HCT116 (cell line): ENCODE results near the gene GABBR2. TPM values are rescaled to one million over a fixed set of nuclear protein-coding genes. Genes with fewer than 3 reads are reported as not detected.

ENCODE experiments used
- ATAC-seq: fragments of 200-7000 bp; cut with Tn5 transposase; 2 replicates; pipeline ENCODE4 v1.9.1; 2020; ENCODE audit warnings: mild to moderate bottlenecking, moderate library complexity
- BruUV-seq: library from RNA; stranded (reverse); fragments of 400-500 nt; replicated peaks from 2 replicates; lab custom pipeline; 2021; lab: Mats Ljungman, UMichigan
- CTCF ChIA-PET: fragments of 300-600 bp; sonication (Branson Sonifier 250); formaldehyde crosslinking; loops from one replicate; lab custom pipeline; 2021; ENCODE audit warnings: antibody characterized with exemption; lab: Charles Lee
- POLR2A ChIA-PET: fragments of 300-600, 350-600 bp; sonication (Branson Sonifier 250); formaldehyde crosslinking; loops from one replicate; lab custom pipeline; 2021; ENCODE audit warnings: antibody characterized with exemption; lab: Charles Lee
- RAD21 ChIA-PET, 2 experiments: fragments of 300-600 bp; sonication (Branson Sonifier 250); formaldehyde crosslinking; loops; one replicate each; lab custom pipeline; 2023; ENCODE audit warnings: low total read pairs in 2 of 2; ENCODE audit not compliant: uncharacterized antibody in 2 of 2, unreplicated experiment in 2 of 2, low non-redundant PET in 1 of 2; lab: Charles Lee
- DNase-seq: peaks from one replicate; pipeline ENCODE4 v3.0.0-alpha.2; 2010; ENCODE audit warnings: low read depth, low spot score
- H2AFZ ChIP-seq: fragments of 200-600 bp; shearing (Covaris generic), sonication (generic); 2 replicates; pipeline ENCODE4 v1.6.1; 2017; ENCODE audit warnings: low read depth, mixed run types, mixed read lengths, antibody characterized with exemption, low read length; ENCODE audit not compliant: poor library complexity, severe bottlenecking
- H3K27ac ChIP-seq: 2 replicates; pipeline ENCODE4 v1.5.1; 2012; ENCODE audit warnings: low read depth, low read length
- H3K27me3 ChIP-seq: fragments of 200-600 bp; sonication (generic); 2 replicates; pipeline ENCODE4 v1.6.1; 2016; ENCODE audit warnings: mixed run types, low read length, mixed read lengths; ENCODE audit not compliant: insufficient read depth
- H3K36me3 ChIP-seq, 2 experiments: fragments of 200-500 bp in 1 of 2; fragments of 200-600 bp in 1 of 2; sonication (Bioruptor generic) in 1 of 2; sonication (generic) in 1 of 2; 2 replicates each; pipeline versions ENCODE4 v1.5.1 to v1.6.1; 2014 to 2016; ENCODE audit warnings: low read length in 2 of 2, inconsistent platforms in 1 of 2, mixed read lengths in 1 of 2, mixed run types in 1 of 2; ENCODE audit not compliant: insufficient read depth in 2 of 2, control insufficient read depth in 1 of 2
- H3K4me1 ChIP-seq, 2 experiments: fragments of 200-600 bp in 1 of 2; sonication (generic) in 1 of 2; 2 replicates each; pipeline versions ENCODE4 v1.5.1 to v1.6.1; 2012 to 2017; ENCODE audit warnings: low read length in 2 of 2, inconsistent platforms in 1 of 2, mild to moderate bottlenecking in 1 of 2, mixed read lengths in 1 of 2, mixed run types in 1 of 2, moderate library complexity in 1 of 2; ENCODE audit not compliant: insufficient read depth in 2 of 2, control insufficient read depth in 1 of 2
- H3K4me2 ChIP-seq: fragments of 200-600 bp; sonication (generic); 2 replicates; pipeline ENCODE4 v1.6.1; 2017; ENCODE audit warnings: mixed run types, low read length, mixed read lengths
- H3K4me3 ChIP-seq, 2 experiments: fragments of 200-600 bp in 1 of 2; sonication (generic) in 1 of 2; replicated peaks in 1 of 2; 2 replicates each; pipeline ENCODE4 v1.5.1; 2011 to 2016; ENCODE audit warnings: low read length in 2 of 2, control low read depth in 1 of 2, low read depth in 1 of 2, mild to moderate bottlenecking in 1 of 2, mixed read lengths in 1 of 2, mixed run types in 1 of 2
- H3K79me2 ChIP-seq: fragments of 200-600 bp; sonication (generic); 2 replicates; pipeline ENCODE4 v1.6.1; 2017; ENCODE audit warnings: mild to moderate bottlenecking, mixed run types, low read length, moderate library complexity, mixed read lengths; ENCODE audit not compliant: insufficient read depth
- H3K9ac ChIP-seq: fragments of 200-600 bp; sonication (generic); 2 replicates; pipeline ENCODE4 v1.6.1; 2016; ENCODE audit warnings: low read length, mixed read lengths
- H3K9me2 ChIP-seq: fragments of 200-600 bp; sonication (generic), shearing (Covaris generic); 2 replicates; pipeline ENCODE4 v1.6.1; 2017; ENCODE audit warnings: mixed run types, mild to moderate bottlenecking, moderate library complexity; ENCODE audit not compliant: insufficient read depth
- H3K9me3 ChIP-seq, 2 experiments: fragments of 200-500 bp in 1 of 2; fragments of 200-600 bp in 1 of 2; sonication (Bioruptor generic) in 1 of 2; sonication (generic) in 1 of 2; 2 replicates each; pipeline ENCODE4 v1.6.1; 2014 to 2017; ENCODE audit warnings: low read length in 2 of 2, mixed read lengths in 2 of 2, inconsistent platforms in 1 of 2, low read depth in 1 of 2, mild to moderate bottlenecking in 1 of 2, mixed run types in 1 of 2, moderate library complexity in 1 of 2; ENCODE audit not compliant: control insufficient read depth in 1 of 2, insufficient read depth in 1 of 2
- H4K20me1 ChIP-seq: fragments of 200-600 bp; sonication (generic), shearing (Covaris generic); 2 replicates; pipeline ENCODE4 v1.6.1; 2017; ENCODE audit warnings: mixed run types, mild to moderate bottlenecking, moderate library complexity; ENCODE audit not compliant: insufficient read depth
- EGR1 ChIP-seq: IDR thresholded peaks from 2 replicates; pipeline ENCODE4 v1.6.1; 2012; ENCODE audit warnings: low read depth
- ELF1 ChIP-seq: IDR thresholded peaks from 2 replicates; pipeline ENCODE4 v1.6.1; 2012; ENCODE audit warnings: low read depth, borderline replicate concordance
- EZH2 ChIP-seq: fragments of 200-600 bp; sonication (generic); IDR thresholded peaks from 2 replicates; pipeline ENCODE4 v1.6.1; 2017; ENCODE audit warnings: antibody characterized with exemption, mixed run types
- EZH2phosphoT487 ChIP-seq: fragments of 200-600 bp; IDR thresholded peaks from 2 replicates; pipeline ENCODE4 v1.6.1; 2018; ENCODE audit warnings: antibody characterized with exemption, borderline replicate concordance
- FOSL1 ChIP-seq: IDR thresholded peaks from 2 replicates; pipeline ENCODE4 v1.6.1; 2012; ENCODE audit warnings: low read depth
- JUND ChIP-seq: IDR thresholded peaks from 2 replicates; pipeline ENCODE4 v1.6.1; 2012
- POLR2A ChIP-seq: IDR thresholded peaks from 2 replicates; pipeline ENCODE4 v1.7.0; 2011; ENCODE audit warnings: borderline replicate concordance; ENCODE audit not compliant: insufficient read depth, insufficient read length; ENCODE audit errors: extremely low read depth
- SRF ChIP-seq: IDR thresholded peaks from 2 replicates; pipeline ENCODE4 v1.6.1; 2012; ENCODE audit warnings: low read depth
- YY1 ChIP-seq: IDR thresholded peaks from 2 replicates; pipeline ENCODE4 v1.6.1; 2011; ENCODE audit warnings: low read length, low read depth, moderate library complexity, mild to moderate bottlenecking; ENCODE audit not compliant: insufficient replicate concordance; ENCODE audit errors: extremely low read depth
- ZNF274 ChIP-seq: fragments of 200-500 bp; sonication (Bioruptor generic); IDR thresholded peaks from 2 replicates; pipeline ENCODE4 v1.6.1; 2014; ENCODE audit warnings: mild to moderate bottlenecking, low read depth, low read length, inconsistent platforms
- intact Hi-C: fragments of 100-400 bp; cut with micrococcal nuclease; formaldehyde crosslinking; loops from 2 replicates; pipeline ENCODE4 v1.10.0; 2022
- total RNA-seq: library from RNA; stranded (reverse); gene quantifications from one replicate; pipeline ENCODE4 v1.2.1, GENCODE V29; 2021; ENCODE audit not compliant: unreplicated experiment
- TF ChIP-seq, protein P1 (sequence below): IDR thresholded peaks from 2 replicates; pipeline ENCODE4 v1.6.1; 2012
- TF ChIP-seq, protein P2 (sequence below): IDR thresholded peaks from 2 replicates; pipeline ENCODE4 v1.6.1; 2012
- TF ChIP-seq, protein P3 (sequence below): IDR thresholded peaks from 2 replicates; pipeline ENCODE4 v1.6.1; 2011; ENCODE audit warnings: mild to moderate bottlenecking, low read length, moderate library complexity; ENCODE audit not compliant: insufficient replicate concordance; ENCODE audit errors: extremely low read depth

GABBR2 gene
- total RNA-seq, 1 experiment from 2014 or later, result 0.15 TPM

DNA sequence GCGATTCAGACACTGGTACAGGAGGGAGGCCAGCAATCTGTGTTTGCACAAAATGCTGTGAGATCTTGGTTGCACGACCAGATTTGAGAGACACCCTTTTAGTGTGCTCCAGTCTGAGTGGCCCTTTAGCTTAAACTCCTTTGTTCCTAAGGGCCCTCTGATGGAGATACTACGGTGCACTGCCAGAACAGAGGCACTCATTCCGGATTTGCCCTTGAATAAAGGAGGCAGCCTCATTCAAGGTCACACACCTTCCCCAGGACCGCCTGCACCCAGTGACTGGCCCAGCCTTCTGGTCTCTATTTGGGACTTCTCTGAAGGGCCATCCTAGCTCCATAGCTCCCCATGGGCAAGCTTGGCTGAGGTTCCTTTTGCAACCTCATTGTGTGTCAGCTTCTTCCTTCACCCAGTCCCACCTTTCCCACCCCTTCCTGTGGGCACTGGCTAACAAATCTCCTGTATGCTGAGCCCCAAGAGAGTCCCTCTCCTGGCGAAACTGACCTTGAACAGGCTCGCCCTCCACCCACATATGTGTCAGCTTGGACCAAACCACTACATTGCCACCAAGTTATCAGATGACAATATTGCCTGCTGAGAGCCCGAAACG, 191.7 kb downstream of the GABBR2 start:
- no peaks in the 10 kb centered on the region for H3K9me2 ChIP-seq
- no peaks in the 10 kb centered on the region for H3K27me3 ChIP-seq
- H3K4me3 ChIP-seq, result no peak overlapping the region
- no peak overlapping the region for H3K4me2 ChIP-seq
- intact Hi-C loops, result no loop called here
- ATAC-seq (no peak), DNase-seq (no peak)
- BruUV-seq, result no TSS peak
- no peaks in the 10 kb centered on the region for H3K79me2 ChIP-seq
- no peaks in the 10 kb centered on the region for H3K9me3 ChIP-seq
- H3K36me3 ChIP-seq, result no peaks in the 10 kb centered on the region
- RAD21 ChIA-PET, result no interaction called here
- H3K27ac ChIP-seq, result no peak overlapping the region
- no peak overlapping the region for H3K9ac ChIP-seq
- no peak overlapping the region for H2AFZ ChIP-seq
- H4K20me1 ChIP-seq, result no peaks in the 10 kb centered on the region
- POLR2A ChIA-PET, result no interaction called here
- no peaks in the 10 kb centered on the region for H3K4me1 ChIP-seq
- CTCF ChIA-PET, result no interaction called here
- TF ChIP-seq JUND (no peak), SRF (no peak), EZH2 (no peak), ZNF274 (no peak), EZH2phosphoT487 (no peak)
- TF ChIP-seq, all 23 proteins: peak for 0

DNA sequence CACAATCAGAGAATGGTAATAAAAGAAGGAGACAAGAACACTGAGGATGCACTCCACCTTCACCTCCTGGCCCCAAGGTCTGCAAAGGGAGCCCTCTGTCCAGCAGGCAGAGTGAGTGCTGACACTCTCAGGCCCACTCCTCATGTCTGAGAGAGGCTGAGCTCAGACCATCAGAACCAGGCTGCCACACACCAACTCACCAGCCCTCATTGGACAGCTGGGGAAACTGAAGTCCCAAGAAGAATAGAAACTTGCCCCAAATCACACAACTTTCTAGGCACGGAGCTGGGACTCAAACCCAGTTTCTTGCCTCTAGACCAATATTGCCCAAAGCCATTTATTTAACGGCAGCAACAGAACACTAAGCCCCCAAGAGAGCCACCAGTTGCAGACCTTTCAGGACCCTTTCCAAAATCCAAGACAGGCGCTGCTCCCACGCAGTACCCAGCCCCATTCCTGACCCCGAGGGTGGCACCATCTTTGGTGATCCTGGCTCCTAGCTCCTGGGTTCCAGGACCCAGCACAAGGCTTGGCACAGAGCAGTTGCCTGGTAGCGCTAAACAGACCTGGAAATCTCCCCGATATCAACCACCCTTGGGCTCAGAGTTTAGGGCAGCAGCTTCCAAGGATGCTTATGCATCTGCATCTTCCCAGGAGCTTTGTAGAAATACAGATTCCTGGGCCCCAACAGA, 192.4 kb downstream of the GABBR2 start:
- Histone ChIP-seq H3K4me2 (no peak overlapping the region), H3K27me3 (no peaks in the 10 kb centered on the region), H3K27ac (no peak overlapping the region), H3K9me2 (no peaks in the 10 kb centered on the region), H3K36me3 (no peaks in the 10 kb centered on the region), H3K9me3 (no peaks in the 10 kb centered on the region)
- intact Hi-C loops, result no loop called here
- POLR2A ChIA-PET, result no interaction called here
- no peak for DNase-seq
- TF ChIP-seq, protein P1, sequence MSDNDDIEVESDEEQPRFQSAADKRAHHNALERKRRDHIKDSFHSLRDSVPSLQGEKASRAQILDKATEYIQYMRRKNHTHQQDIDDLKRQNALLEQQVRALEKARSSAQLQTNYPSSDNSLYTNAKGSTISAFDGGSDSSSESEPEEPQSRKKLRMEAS, result no peak
- TF ChIP-seq, protein P2, sequence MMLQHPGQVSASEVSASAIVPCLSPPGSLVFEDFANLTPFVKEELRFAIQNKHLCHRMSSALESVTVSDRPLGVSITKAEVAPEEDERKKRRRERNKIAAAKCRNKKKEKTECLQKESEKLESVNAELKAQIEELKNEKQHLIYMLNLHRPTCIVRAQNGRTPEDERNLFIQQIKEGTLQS, result no peak
- TF ChIP-seq ELF1, result no peak
- no peak for TF ChIP-seq EGR1
- no peak for TF ChIP-seq EZH2phosphoT487
- TF ChIP-seq, protein P3, sequence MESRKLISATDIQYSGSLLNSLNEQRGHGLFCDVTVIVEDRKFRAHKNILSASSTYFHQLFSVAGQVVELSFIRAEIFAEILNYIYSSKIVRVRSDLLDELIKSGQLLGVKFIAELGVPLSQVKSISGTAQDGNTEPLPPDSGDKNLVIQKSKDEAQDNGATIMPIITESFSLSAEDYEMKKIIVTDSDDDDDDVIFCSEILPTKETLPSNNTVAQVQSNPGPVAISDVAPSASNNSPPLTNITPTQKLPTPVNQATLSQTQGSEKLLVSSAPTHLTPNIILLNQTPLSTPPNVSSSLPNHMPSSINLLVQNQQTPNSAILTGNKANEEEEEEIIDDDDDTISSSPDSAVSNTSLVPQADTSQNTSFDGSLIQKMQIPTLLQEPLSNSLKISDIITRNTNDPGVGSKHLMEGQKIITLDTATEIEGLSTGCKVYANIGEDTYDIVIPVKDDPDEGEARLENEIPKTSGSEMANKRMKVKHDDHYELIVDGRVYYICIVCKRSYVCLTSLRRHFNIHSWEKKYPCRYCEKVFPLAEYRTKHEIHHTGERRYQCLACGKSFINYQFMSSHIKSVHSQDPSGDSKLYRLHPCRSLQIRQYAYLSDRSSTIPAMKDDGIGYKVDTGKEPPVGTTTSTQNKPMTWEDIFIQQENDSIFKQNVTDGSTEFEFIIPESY, result no peak
- no peak for TF ChIP-seq POLR2A
- no peak for TF ChIP-seq JUND
- no peak for TF ChIP-seq YY1
- no peak for TF ChIP-seq FOSL1
- TF ChIP-seq, all 23 proteins: peak for 0
- Histone ChIP-seq H4K20me1 (no peaks in the 10 kb centered on the region), H2AFZ (no peak overlapping the region), H3K4me1 (no peaks in the 10 kb centered on the region), H3K4me3 (no peak overlapping the region), H3K9ac (no peak overlapping the region), H3K79me2 (no peaks in the 10 kb centered on the region)
- no peak for ATAC-seq
- RAD21 ChIA-PET, result no interaction called here
- BruUV-seq, result no TSS peak
- CTCF ChIA-PET, result no interaction called here
